Measurements from ENCODE around the gene NCOA3. TPM values are rescaled to one million over a fixed set of nuclear protein-coding genes. Genes with fewer than 3 reads are reported as not detected.

The NCOA3 gene
- total RNA-seq, 2 donors from 2014 or later, result 76.0 to 113 TPM

GRCh38 chr20:47660983-47661700 is 159.5 kb downstream of the NCOA3 start:
- Mint-ChIP-seq H3K27ac (no peak overlapping the region), H3K4me1 (ENCODE audit: low read depth) (no peaks in the 10 kb centered on the region), H3K4me3 (no peak overlapping the region), H3K36me3 (ENCODE audit: insufficient read depth in 2 of 2) (peaks cover 1 to 12% of the 10 kb centered on the region in 2 donors), H3K9me3 (no peaks in the 10 kb centered on the region), H3K27me3 (ENCODE audit: low read depth) (no peaks in the 10 kb centered on the region)
- DNase-seq, result no peak
- ATAC-seq (replicated peaks in 1 of 2), result no peak

DNA sequence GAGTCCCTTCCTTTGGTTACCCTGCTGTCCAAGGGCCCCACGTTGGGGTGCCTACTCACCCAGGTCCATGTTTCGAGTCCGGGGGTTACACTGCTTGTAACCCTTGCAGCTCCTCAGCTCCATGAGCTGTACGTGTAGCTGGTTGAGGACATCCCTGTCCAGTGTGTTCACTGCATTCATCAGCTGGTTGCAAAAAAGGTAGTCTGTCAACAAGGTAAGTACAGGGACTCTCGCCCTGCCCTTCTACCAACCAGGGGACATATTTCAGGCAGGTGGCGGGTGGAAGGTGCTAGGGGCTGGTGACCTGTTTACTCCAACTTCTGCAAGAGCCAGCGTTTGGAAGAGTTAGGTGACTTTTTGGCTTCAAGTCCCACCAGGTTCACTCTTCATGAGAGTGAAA is 160.0 kb downstream of the NCOA3 start:
- H3K36me3 Mint-ChIP-seq (ENCODE audit: insufficient read depth in 2 of 2), result peaks cover 1 to 11% of the 10 kb centered on the region in 2 donors
- H3K9me3 Mint-ChIP-seq, result no peaks in the 10 kb centered on the region
- no peak overlapping the region for H3K27ac Mint-ChIP-seq
- H3K4me3 Mint-ChIP-seq, result no peak overlapping the region
- ATAC-seq (replicated peaks in 1 of 2) (no peak), DNase-seq (no peak)
- H3K27me3 Mint-ChIP-seq (ENCODE audit: low read depth), result no peaks in the 10 kb centered on the region
- no peaks in the 10 kb centered on the region for H3K4me1 Mint-ChIP-seq (ENCODE audit: low read depth)

GRCh38 chr20:47662483-47663353 is 161.0 kb downstream of the NCOA3 start:
- DNase-seq, result no peak
- no peaks in the 10 kb centered on the region for H3K4me1 Mint-ChIP-seq (ENCODE audit: low read depth)
- no peak for ATAC-seq (replicated peaks in 1 of 2)
- H3K27ac Mint-ChIP-seq, result no peak overlapping the region
- peaks cover 1 to 11% of the 10 kb centered on the region in 2 donors for H3K36me3 Mint-ChIP-seq (ENCODE audit: insufficient read depth in 2 of 2)
- no peaks in the 10 kb centered on the region for H3K27me3 Mint-ChIP-seq (ENCODE audit: low read depth)
- H3K4me3 Mint-ChIP-seq, result no peak overlapping the region
- no peaks in the 10 kb centered on the region for H3K9me3 Mint-ChIP-seq

- Mint-ChIP-seq H3K27ac (no peak overlapping the region), H3K4me1 (ENCODE audit: low read depth) (no peaks in the 10 kb centered on the region), H3K27me3 (ENCODE audit: low read depth) (no peaks in the 10 kb centered on the region), H3K4me3 (no peak overlapping the region), H3K9me3 (no peaks in the 10 kb centered on the region), H3K36me3 (ENCODE audit: insufficient read depth in 2 of 2) (peaks cover 1 to 7% of the 10 kb centered on the region in 2 donors)
- peak; percentile 69 to 73 for DNase-seq
- peak; percentile 62 to 73 for ATAC-seq (replicated peaks in 1 of 2)
Measured at GRCh38 chr20:47663354-47664067, 161.8 kb downstream of the NCOA3 start.

GRCh38 chr20:47664068-47664437 is 162.4 kb downstream of the NCOA3 start:
- Mint-ChIP-seq H3K4me3 (no peak overlapping the region), H3K27ac (no peak overlapping the region), H3K9me3 (no peaks in the 10 kb centered on the region), H3K4me1 (ENCODE audit: low read depth) (no peaks in the 10 kb centered on the region), H3K27me3 (ENCODE audit: low read depth) (no peaks in the 10 kb centered on the region), H3K36me3 (ENCODE audit: insufficient read depth in 2 of 2) (peaks cover 1 to 7% of the 10 kb centered on the region in 2 donors)
- DNase-seq (no peak), ATAC-seq (replicated peaks in 1 of 2) (peak in 1 of 2 donors; percentile 11)

- ATAC-seq (replicated peaks in 1 of 2) (no peak), DNase-seq (no peak)
- H3K9me3 Mint-ChIP-seq, result no peaks in the 10 kb centered on the region
- H3K27ac Mint-ChIP-seq, result no peak overlapping the region
- H3K4me1 Mint-ChIP-seq (ENCODE audit: low read depth), result no peaks in the 10 kb centered on the region
- H3K36me3 Mint-ChIP-seq (ENCODE audit: insufficient read depth in 2 of 2), result peaks cover 1 to 7% of the 10 kb centered on the region in 2 donors
- no peaks in the 10 kb centered on the region for H3K27me3 Mint-ChIP-seq (ENCODE audit: low read depth)
- no peak overlapping the region for H3K4me3 Mint-ChIP-seq
Measured at GRCh38 chr20:47664744-47665143, 163.1 kb downstream of the NCOA3 start.

DNA sequence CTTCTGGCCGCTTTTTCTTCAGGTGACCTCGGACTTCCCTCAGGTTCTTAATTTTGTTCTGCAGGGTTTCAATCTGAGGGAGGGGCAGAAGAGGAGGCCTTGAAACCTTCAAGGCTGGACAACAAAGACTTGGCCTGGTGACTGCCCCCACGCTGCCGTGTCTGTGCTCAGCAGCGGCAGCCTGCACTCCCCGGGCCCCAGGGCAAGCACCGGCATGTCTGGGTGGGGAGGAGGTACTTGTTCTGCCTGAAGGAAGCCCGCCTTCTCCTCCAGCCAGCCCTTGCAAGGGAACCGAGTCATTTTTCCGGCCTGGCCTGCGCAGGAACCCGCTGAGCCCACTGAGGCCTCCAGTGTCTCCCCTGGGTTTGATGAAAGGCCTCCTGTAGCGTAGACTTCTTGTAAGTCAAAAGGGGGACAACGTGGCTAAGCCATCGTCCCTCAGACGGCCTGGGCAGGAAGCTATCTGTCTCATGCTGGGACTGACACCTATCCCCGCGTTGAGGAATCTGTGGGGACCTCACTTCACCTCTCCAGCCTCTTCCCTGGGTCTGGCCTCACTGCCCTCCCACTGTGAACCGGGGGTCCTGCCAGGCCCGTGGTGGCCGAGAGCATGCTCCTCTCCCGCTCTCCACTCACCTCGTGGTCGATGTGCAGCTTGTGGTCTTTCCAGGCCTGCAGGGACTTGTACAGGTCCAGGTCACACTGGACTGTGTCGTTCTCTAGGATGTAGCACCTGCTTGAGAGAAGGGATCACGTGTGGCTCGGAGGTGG is 163.7 kb downstream of the NCOA3 start:
- Mint-ChIP-seq H3K27me3 (ENCODE audit: low read depth) (no peaks in the 10 kb centered on the region), H3K27ac (no peak overlapping the region), H3K9me3 (no peaks in the 10 kb centered on the region), H3K4me1 (ENCODE audit: low read depth) (no peaks in the 10 kb centered on the region), H3K4me3 (no peak overlapping the region), H3K36me3 (ENCODE audit: insufficient read depth in 2 of 2) (peaks cover 0 to 7% of the 10 kb centered on the region in 2 donors)
- no peak for DNase-seq
- ATAC-seq (replicated peaks in 1 of 2), result no peak

DNA sequence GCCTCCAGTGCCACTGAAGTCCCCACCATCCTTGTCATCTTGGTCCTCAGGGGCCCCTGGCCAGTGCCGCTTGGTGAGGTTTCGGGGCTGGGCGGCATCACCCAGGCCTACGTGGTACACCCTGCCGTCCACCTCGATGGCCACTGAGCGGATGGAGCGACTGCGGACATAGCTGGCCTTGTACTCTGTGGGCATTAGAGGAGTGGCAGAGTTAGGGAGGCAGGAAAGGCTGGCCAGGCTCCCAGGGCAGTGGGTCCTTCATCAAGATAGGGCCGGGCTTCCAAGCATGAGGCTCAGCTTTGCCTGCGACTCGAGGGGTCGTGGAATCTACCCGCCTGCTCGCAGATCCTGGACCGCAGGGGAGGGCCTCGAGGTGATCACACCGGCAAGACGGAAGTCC is 164.6 kb downstream of the NCOA3 start:
- DNase-seq (no peak), ATAC-seq (replicated peaks in 1 of 2) (no peak)
- H3K36me3 Mint-ChIP-seq (ENCODE audit: insufficient read depth in 2 of 2), result peaks cover 0 to under 1% of the 10 kb centered on the region in 2 donors
- H3K27ac Mint-ChIP-seq, result peak overlapping the region; percentile 60
- H3K9me3 Mint-ChIP-seq, result no peaks in the 10 kb centered on the region
- H3K4me3 Mint-ChIP-seq, result no peak overlapping the region
- no peaks in the 10 kb centered on the region for H3K27me3 Mint-ChIP-seq (ENCODE audit: low read depth)
- no peaks in the 10 kb centered on the region for H3K4me1 Mint-ChIP-seq (ENCODE audit: low read depth)

- no peak for ATAC-seq (replicated peaks in 1 of 2)
- Mint-ChIP-seq H3K4me3 (no peak overlapping the region), H3K27me3 (ENCODE audit: low read depth) (no peaks in the 10 kb centered on the region), H3K27ac (peak overlapping the region; percentile 60), H3K36me3 (ENCODE audit: insufficient read depth in 2 of 2) (no peaks in the 10 kb centered on the region), H3K9me3 (no peaks in the 10 kb centered on the region), H3K4me1 (ENCODE audit: low read depth) (no peaks in the 10 kb centered on the region)
- DNase-seq, result no peak
Measured at GRCh38 chr20:47667086-47667485, 165.4 kb downstream of the NCOA3 start.

- Mint-ChIP-seq H3K36me3 (ENCODE audit: insufficient read depth in 2 of 2) (no peaks in the 10 kb centered on the region), H3K4me1 (ENCODE audit: low read depth) (no peaks in the 10 kb centered on the region), H3K9me3 (no peaks in the 10 kb centered on the region), H3K4me3 (no peak overlapping the region), H3K27ac (no peak overlapping the region), H3K27me3 (ENCODE audit: low read depth) (no peaks in the 10 kb centered on the region)
- no peak for DNase-seq
- no peak for ATAC-seq (replicated peaks in 1 of 2)
Measured at GRCh38 chr20:47667531-47668312, 166.0 kb downstream of the NCOA3 start.

GRCh38 chr20:47668313-47669151 is 166.8 kb downstream of the NCOA3 start:
- no peaks in the 10 kb centered on the region for H3K9me3 Mint-ChIP-seq
- H3K4me3 Mint-ChIP-seq, result no peak overlapping the region
- no peaks in the 10 kb centered on the region for H3K36me3 Mint-ChIP-seq (ENCODE audit: insufficient read depth in 2 of 2)
- DNase-seq (no peak), ATAC-seq (replicated peaks in 1 of 2) (peak in 1 of 2 donors; percentile 2)
- no peaks in the 10 kb centered on the region for H3K27me3 Mint-ChIP-seq (ENCODE audit: low read depth)
- H3K4me1 Mint-ChIP-seq (ENCODE audit: low read depth), result no peaks in the 10 kb centered on the region
- H3K27ac Mint-ChIP-seq, result no peak overlapping the region
